ENCODE data around the gene GOSR2. TPM values are rescaled to one million over a fixed set of nuclear protein-coding genes. Genes with fewer than 3 reads are reported as not detected.

GOSR2 gene
- total and polyA plus RNA-seq, 2 donors (not counting 1 experiment from before 2014, with no cell fraction given) = 49.5 to 72.8 TPM

DNA sequence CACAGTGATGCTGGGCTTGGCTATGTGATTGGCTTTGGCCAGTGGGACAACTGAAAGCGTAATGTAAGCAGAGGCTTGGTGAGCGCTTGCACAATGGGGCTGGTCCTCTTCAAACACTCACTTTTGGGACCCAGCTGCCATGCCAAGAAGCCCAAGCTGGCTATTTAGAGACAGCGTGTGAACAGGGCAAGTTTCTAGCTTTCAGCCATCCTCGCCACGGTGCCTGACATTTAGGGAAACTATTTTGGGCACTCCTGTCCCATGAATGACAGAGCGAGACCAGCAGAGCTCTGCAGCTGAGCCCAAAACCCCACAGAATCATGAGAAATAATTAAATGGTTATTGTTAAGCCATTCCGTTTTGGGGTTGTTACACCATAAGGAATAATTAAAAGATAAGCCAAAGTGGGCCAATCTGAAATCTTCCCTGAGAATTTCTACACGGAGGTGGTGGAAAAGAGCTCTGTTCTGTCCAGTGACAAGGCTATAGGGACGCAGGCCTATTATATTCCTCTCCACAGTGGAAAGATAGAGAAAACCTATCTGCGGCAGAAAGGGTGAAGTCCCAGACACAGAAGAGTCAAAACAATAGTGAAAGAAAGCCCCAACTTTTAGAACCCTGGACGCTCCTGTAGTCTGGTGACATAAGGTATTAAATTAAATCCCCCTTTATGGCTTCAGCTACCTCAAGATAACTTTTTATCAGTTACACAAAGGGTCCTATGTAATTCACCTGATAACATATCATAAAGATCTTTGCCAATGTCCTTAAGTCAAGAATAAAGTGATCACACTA is 66.9 kb downstream of the GOSR2 start:
- no peak overlapping the region for H3K9ac ChIP-seq (ENCODE audit: insufficient read depth, low read length)
- no peak overlapping the region for H3K27ac ChIP-seq (ENCODE audit: insufficient read depth, low read length)
- H3K9me3 ChIP-seq (ENCODE audit: control insufficient read depth, insufficient read depth, low read depth, low read length) = no peaks in the 10 kb centered on the region
- no peaks in the 10 kb centered on the region for H3K36me3 ChIP-seq (ENCODE audit: control insufficient read depth, insufficient read depth, low read length)
- no peaks in the 10 kb centered on the region for H4K20me1 ChIP-seq (ENCODE audit: control insufficient read depth, extremely low read depth, insufficient read depth, low read length)
- no peak overlapping the region for H3K4me3 ChIP-seq (replicated peaks in 1 of 4; ENCODE audit: control extremely low read depth in 1 of 4, insufficient read depth in 1 of 4, low read depth in 3 of 4, low read length in 4 of 4)
- H3K79me2 ChIP-seq (ENCODE audit: control insufficient read depth, insufficient read depth, low read length) = no peaks in the 10 kb centered on the region
- no peak overlapping the region for H3K4me2 ChIP-seq (ENCODE audit: extremely low read depth, insufficient read depth, low read length)
- H3K27me3 ChIP-seq (ENCODE audit: control insufficient read depth, insufficient read depth, low read length) = peaks cover 2% of the 10 kb centered on the region
- no peak for DNase-seq (ENCODE audit: low read depth in 2 of 2)
- TF ChIP-seq, protein P1, sequence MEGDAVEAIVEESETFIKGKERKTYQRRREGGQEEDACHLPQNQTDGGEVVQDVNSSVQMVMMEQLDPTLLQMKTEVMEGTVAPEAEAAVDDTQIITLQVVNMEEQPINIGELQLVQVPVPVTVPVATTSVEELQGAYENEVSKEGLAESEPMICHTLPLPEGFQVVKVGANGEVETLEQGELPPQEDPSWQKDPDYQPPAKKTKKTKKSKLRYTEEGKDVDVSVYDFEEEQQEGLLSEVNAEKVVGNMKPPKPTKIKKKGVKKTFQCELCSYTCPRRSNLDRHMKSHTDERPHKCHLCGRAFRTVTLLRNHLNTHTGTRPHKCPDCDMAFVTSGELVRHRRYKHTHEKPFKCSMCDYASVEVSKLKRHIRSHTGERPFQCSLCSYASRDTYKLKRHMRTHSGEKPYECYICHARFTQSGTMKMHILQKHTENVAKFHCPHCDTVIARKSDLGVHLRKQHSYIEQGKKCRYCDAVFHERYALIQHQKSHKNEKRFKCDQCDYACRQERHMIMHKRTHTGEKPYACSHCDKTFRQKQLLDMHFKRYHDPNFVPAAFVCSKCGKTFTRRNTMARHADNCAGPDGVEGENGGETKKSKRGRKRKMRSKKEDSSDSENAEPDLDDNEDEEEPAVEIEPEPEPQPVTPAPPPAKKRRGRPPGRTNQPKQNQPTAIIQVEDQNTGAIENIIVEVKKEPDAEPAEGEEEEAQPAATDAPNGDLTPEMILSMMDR (conservative IDR thresholded peaks at IDR 0.05 in 1 of 2, IDR thresholded peaks at IDR 0.05 in 1 of 2; ENCODE audit: low read depth in 1 of 2, low read length in 2 of 2) = no peak
- no peak for TF ChIP-seq EZH2 (IDR thresholded peaks at IDR 0.05; ENCODE audit: low read length, missing control alignments)
- H3K4me1 ChIP-seq (ENCODE audit: control insufficient read depth, extremely low read depth, insufficient read depth, low read length) = no peaks in the 10 kb centered on the region
- H2AFZ ChIP-seq (ENCODE audit: low read length) = no peak overlapping the region

DNA sequence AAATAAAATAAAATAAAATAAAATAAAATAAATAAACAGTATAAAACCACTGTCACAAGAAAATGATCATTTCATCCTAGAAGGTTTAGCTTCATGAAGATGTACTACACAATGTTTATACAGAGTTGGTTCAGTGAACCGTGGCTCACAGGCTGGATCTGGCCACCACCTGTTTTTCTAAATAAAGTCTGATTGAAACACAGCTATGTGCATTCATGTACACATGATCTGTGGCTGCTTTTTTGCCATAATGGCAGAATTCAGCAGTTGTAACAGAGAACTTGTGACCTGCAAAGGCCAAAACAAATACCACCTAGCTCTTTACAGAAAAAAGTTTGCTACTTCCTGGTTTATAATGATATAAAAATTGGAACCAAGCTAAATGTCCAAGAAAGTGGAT is 68.7 kb downstream of the GOSR2 start:
- Histone ChIP-seq H3K4me2 (ENCODE audit: extremely low read depth, insufficient read depth, low read length) (no peak overlapping the region), H3K79me2 (ENCODE audit: control insufficient read depth, insufficient read depth, low read length) (no peaks in the 10 kb centered on the region), H4K20me1 (ENCODE audit: control insufficient read depth, extremely low read depth, insufficient read depth, low read length) (no peaks in the 10 kb centered on the region), H3K27me3 (ENCODE audit: control insufficient read depth, insufficient read depth, low read length) (peaks cover 2% of the 10 kb centered on the region), H3K27ac (ENCODE audit: insufficient read depth, low read length) (no peak overlapping the region), H3K36me3 (ENCODE audit: control insufficient read depth, insufficient read depth, low read length) (no peaks in the 10 kb centered on the region), H3K9me3 (ENCODE audit: control insufficient read depth, insufficient read depth, low read depth, low read length) (no peaks in the 10 kb centered on the region), H3K4me3 (replicated peaks in 1 of 4; ENCODE audit: control extremely low read depth in 1 of 4, insufficient read depth in 1 of 4, low read depth in 3 of 4, low read length in 4 of 4) (no peak overlapping the region), H3K9ac (ENCODE audit: insufficient read depth, low read length) (no peak overlapping the region), H3K4me1 (ENCODE audit: control insufficient read depth, extremely low read depth, insufficient read depth, low read length) (no peaks in the 10 kb centered on the region), H2AFZ (ENCODE audit: low read length) (no peak overlapping the region)
- DNase-seq (ENCODE audit: low read depth in 2 of 2) = no peak
- TF ChIP-seq, protein P1 (conservative IDR thresholded peaks at IDR 0.05 in 1 of 2, IDR thresholded peaks at IDR 0.05 in 1 of 2; ENCODE audit: low read depth in 1 of 2, low read length in 2 of 2) = no peak
- TF ChIP-seq EZH2 (IDR thresholded peaks at IDR 0.05; ENCODE audit: low read length, missing control alignments) = no peak

Other genes starting within 250 kb of the GOSR2 start
- gene WNT3, start 104.5 kb upstream of the GOSR2 start, total RNA-seq = 0.77 and 1.3 TPM in 2 replicates
- 0.94 and 1.5 TPM in 2 replicates for gene WNT3, start 104.5 kb upstream of the GOSR2 start, polyA plus RNA-seq
- gene WNT9B, start 71.6 kb upstream of the GOSR2 start, total RNA-seq = not detected in 2 replicates
- gene WNT9B, start 71.6 kb upstream of the GOSR2 start, polyA plus RNA-seq = not detected in 2 replicates
- gene RPRML, start 56.1 kb downstream of the GOSR2 start, total RNA-seq = not detected in 2 replicates
- gene RPRML, start 56.1 kb downstream of the GOSR2 start, polyA plus RNA-seq = not detected in 2 replicates

Data from fibroblast of lung (primary cell).